BLaER1 (cell line): ENCODE data around the gene MAGI2.

Source experiments
- H3K27ac ChIP-seq: shearing (Covaris generic); formaldehyde crosslinking; 2 replicates; pipeline ENCODE4 v1.8.1; 2022
- H3K27me3 ChIP-seq: shearing (Covaris generic); formaldehyde crosslinking; 2 replicates; pipeline ENCODE4 v1.8.1; 2022
- H3K36me3 ChIP-seq: shearing (Covaris generic); formaldehyde crosslinking; 2 replicates; pipeline ENCODE4 v1.8.1; 2022
- H3K4me1 ChIP-seq: shearing (Covaris generic); formaldehyde crosslinking; 2 replicates; pipeline ENCODE4 v1.8.1; 2022
- H3K4me2 ChIP-seq: shearing (Covaris generic); formaldehyde crosslinking; 2 replicates; pipeline ENCODE4 v1.8.1; 2022
- H3K4me3 ChIP-seq: shearing (Covaris generic); formaldehyde crosslinking; 2 replicates; pipeline ENCODE4 v1.8.1; 2022
- H3K9ac ChIP-seq: shearing (Covaris generic); formaldehyde crosslinking; 2 replicates; pipeline ENCODE4 v1.8.1; 2022
- H3K9me3 ChIP-seq: shearing (Covaris generic); formaldehyde crosslinking; 2 replicates; pipeline ENCODE4 v1.8.1; 2022
- H4K20me1 ChIP-seq: shearing (Covaris generic); formaldehyde crosslinking; 2 replicates; pipeline ENCODE4 v1.8.1; 2022
- Cebpa-rat ChIP-seq: shearing (Covaris generic); IDR thresholded peaks from 2 replicates; pipeline ENCODE4 v1.8.1; 2022

Gene MAGI2

DNA sequence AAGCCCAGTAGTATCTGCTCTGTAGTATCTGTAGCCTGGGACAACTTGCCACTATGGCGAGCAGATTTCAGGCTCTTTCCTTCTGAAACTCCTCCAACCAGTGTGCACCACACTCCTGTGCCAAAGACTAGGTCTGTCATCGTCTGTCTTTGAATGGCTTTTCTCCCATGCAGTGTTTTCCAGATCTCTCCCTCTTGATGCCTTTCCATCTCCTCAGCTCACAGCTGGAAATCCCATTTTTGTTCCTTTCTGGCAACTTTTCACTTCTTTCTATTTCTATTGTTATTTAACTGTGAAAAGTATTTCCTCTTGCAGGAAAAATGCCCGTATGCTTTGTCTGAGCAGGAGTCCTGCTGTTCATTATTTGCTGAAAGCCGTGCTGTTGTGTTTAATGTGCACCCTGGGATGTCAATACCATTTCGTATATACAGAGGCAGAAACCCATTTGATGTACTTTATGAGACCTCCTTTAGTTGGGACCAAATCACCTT is 1281.2 kb downstream of the MAGI2 start:
- Histone ChIP-seq H3K27me3 (no peaks in the 10 kb centered on the region), H4K20me1 (no peaks in the 10 kb centered on the region), H3K4me3 (no peak overlapping the region), H3K4me1 (no peaks in the 10 kb centered on the region), H3K36me3 (no peaks in the 10 kb centered on the region), H3K9me3 (no peaks in the 10 kb centered on the region), H3K27ac (no peak overlapping the region), H3K4me2 (no peak overlapping the region), H3K9ac (no peak overlapping the region)
- no peak for TF ChIP-seq Cebpa-rat

- Histone ChIP-seq H3K4me3 (no peak overlapping the region), H3K9me3 (no peaks in the 10 kb centered on the region), H3K27ac (no peak overlapping the region), H3K9ac (no peak overlapping the region), H3K27me3 (no peaks in the 10 kb centered on the region), H4K20me1 (no peaks in the 10 kb centered on the region), H3K4me2 (no peak overlapping the region), H3K36me3 (no peaks in the 10 kb centered on the region), H3K4me1 (no peaks in the 10 kb centered on the region)
- no peak for TF ChIP-seq Cebpa-rat
Measured at GRCh38 chr7:78171398-78171797, 1282.1 kb downstream of the MAGI2 start.

GRCh38 chr7:78170815-78171214 is 1282.7 kb downstream of the MAGI2 start:
- Histone ChIP-seq H4K20me1 (no peaks in the 10 kb centered on the region), H3K4me2 (no peak overlapping the region), H3K9ac (no peak overlapping the region), H3K9me3 (no peaks in the 10 kb centered on the region), H3K27me3 (no peaks in the 10 kb centered on the region), H3K4me1 (no peaks in the 10 kb centered on the region), H3K27ac (no peak overlapping the region), H3K36me3 (no peaks in the 10 kb centered on the region), H3K4me3 (no peak overlapping the region)
- TF ChIP-seq Cebpa-rat: no peak

GRCh38 chr7:78169992-78170391 is 1283.5 kb downstream of the MAGI2 start:
- H3K4me2 ChIP-seq: no peak overlapping the region
- no peak for TF ChIP-seq Cebpa-rat

GRCh38 chr7:78168865-78169264 is 1284.6 kb downstream of the MAGI2 start:
- no peak overlapping the region for H3K27ac ChIP-seq
- H4K20me1 ChIP-seq: no peaks in the 10 kb centered on the region
- H3K4me2 ChIP-seq: no peak overlapping the region
- TF ChIP-seq Cebpa-rat: no peak
- no peak overlapping the region for H3K4me3 ChIP-seq
- no peak overlapping the region for H3K9ac ChIP-seq
- H3K36me3 ChIP-seq: no peaks in the 10 kb centered on the region
- no peaks in the 10 kb centered on the region for H3K27me3 ChIP-seq
- H3K4me1 ChIP-seq: no peaks in the 10 kb centered on the region
- H3K9me3 ChIP-seq: no peaks in the 10 kb centered on the region

More at GRCh38 chr7:78169992-78170391, 1283.5 kb downstream of the MAGI2 start:
- H4K20me1 ChIP-seq: no peaks in the 10 kb centered on the region
- H3K9ac ChIP-seq: no peak overlapping the region
- H3K4me3 ChIP-seq: no peak overlapping the region
- H3K4me1 ChIP-seq: no peaks in the 10 kb centered on the region
- H3K9me3 ChIP-seq: no peaks in the 10 kb centered on the region
- no peaks in the 10 kb centered on the region for H3K27me3 ChIP-seq
- H3K27ac ChIP-seq: no peak overlapping the region
- no peaks in the 10 kb centered on the region for H3K36me3 ChIP-seq

DNA sequence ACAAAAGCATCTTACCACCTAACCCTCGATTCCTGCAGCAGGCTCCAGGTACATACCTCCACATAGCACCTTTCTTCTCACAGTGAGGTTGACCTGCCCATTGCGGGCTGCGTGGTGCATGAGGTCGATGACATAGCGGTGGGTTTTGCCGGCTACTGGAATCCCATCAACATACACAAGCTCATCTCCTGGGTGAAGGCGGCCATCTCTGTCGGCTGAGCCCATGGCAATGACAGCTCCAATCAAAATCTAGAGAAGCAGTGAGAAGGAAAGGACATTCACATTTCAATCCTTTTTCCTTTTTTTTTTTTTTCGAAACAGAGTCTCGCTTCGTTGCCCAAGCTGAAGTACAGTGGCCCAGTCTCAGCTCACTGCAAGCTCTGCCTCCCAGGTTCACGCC is 1285.6 kb downstream of the MAGI2 start:
- Histone ChIP-seq H3K4me2 (no peak overlapping the region), H4K20me1 (no peaks in the 10 kb centered on the region), H3K36me3 (no peaks in the 10 kb centered on the region), H3K27me3 (no peaks in the 10 kb centered on the region), H3K4me3 (no peak overlapping the region), H3K27ac (no peak overlapping the region), H3K9ac (no peak overlapping the region), H3K9me3 (no peaks in the 10 kb centered on the region), H3K4me1 (no peaks in the 10 kb centered on the region)
- TF ChIP-seq Cebpa-rat: no peak

- Histone ChIP-seq H3K4me3 (no peak overlapping the region), H3K9ac (no peak overlapping the region), H3K4me2 (no peak overlapping the region), H3K27ac (no peak overlapping the region), H3K27me3 (no peaks in the 10 kb centered on the region), H3K36me3 (no peaks in the 10 kb centered on the region), H4K20me1 (no peaks in the 10 kb centered on the region), H3K9me3 (no peaks in the 10 kb centered on the region), H3K4me1 (no peaks in the 10 kb centered on the region)
- TF ChIP-seq Cebpa-rat: no peak
Measured at GRCh38 chr7:78165854-78166253, 1287.6 kb downstream of the MAGI2 start.

- Histone ChIP-seq H3K9ac (no peak overlapping the region), H3K27me3 (no peaks in the 10 kb centered on the region), H4K20me1 (no peaks in the 10 kb centered on the region), H3K27ac (no peak overlapping the region), H3K36me3 (no peaks in the 10 kb centered on the region), H3K4me2 (no peak overlapping the region), H3K9me3 (no peaks in the 10 kb centered on the region), H3K4me1 (no peaks in the 10 kb centered on the region), H3K4me3 (no peak overlapping the region)
- no peak for TF ChIP-seq Cebpa-rat
Measured at GRCh38 chr7:78165454-78165853, 1288.0 kb downstream of the MAGI2 start.

DNA sequence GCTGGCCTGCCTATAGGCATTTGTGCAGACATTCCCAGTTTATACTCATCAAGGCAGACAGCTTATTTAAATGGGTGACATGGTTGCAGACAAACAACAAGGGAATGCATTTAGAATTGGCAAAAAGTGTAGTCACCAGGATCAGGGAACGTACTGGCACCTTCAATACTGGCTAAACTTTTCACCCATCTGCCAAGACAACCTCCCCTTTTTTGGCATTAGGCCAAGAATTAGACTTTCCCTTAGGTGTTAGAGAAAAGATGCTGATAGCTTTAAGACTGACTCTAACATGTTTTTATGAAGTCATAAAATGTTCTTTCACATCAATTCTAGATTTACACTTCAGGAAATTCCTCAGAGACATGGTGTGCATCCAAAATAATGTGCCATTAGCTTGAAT is 1289.0 kb downstream of the MAGI2 start:
- Histone ChIP-seq H4K20me1 (no peaks in the 10 kb centered on the region), H3K27me3 (no peaks in the 10 kb centered on the region), H3K4me2 (no peak overlapping the region), H3K9ac (no peak overlapping the region), H3K4me1 (no peaks in the 10 kb centered on the region), H3K9me3 (no peaks in the 10 kb centered on the region), H3K36me3 (no peaks in the 10 kb centered on the region), H3K27ac (no peak overlapping the region), H3K4me3 (no peak overlapping the region)
- TF ChIP-seq Cebpa-rat: no peak

DNA sequence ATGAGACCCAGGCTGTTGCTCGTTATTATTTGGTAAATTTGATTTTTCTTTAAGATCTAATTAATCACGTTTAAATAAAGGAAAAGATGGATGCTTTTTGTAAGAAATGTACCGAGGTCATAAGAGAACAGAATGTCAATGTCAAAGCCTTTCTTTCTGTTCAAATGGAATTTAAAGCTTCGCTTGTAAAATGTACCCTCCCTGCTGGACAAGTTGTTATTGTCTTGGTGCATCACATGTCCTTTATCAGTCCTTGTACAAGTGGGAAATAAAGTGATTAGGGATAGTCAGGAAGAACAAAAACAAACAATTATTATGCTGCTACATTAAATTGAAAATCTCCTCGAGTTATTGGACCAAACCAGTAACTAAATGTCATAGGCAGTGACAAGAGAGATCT is 1291.7 kb downstream of the MAGI2 start:
- no peaks in the 10 kb centered on the region for H3K36me3 ChIP-seq
- H3K9me3 ChIP-seq: no peaks in the 10 kb centered on the region
- TF ChIP-seq Cebpa-rat: no peak
- H3K4me2 ChIP-seq: no peak overlapping the region
- H4K20me1 ChIP-seq: no peaks in the 10 kb centered on the region
- H3K27ac ChIP-seq: no peak overlapping the region
- no peaks in the 10 kb centered on the region for H3K4me1 ChIP-seq
- no peaks in the 10 kb centered on the region for H3K27me3 ChIP-seq
- no peak overlapping the region for H3K4me3 ChIP-seq
- no peak overlapping the region for H3K9ac ChIP-seq

- TF ChIP-seq Cebpa-rat: no peak
- Histone ChIP-seq H3K27ac (no peak overlapping the region), H3K36me3 (no peaks in the 10 kb centered on the region), H3K4me3 (no peak overlapping the region), H3K4me2 (no peak overlapping the region), H3K4me1 (no peaks in the 10 kb centered on the region), H3K9ac (no peak overlapping the region), H3K9me3 (no peaks in the 10 kb centered on the region), H3K27me3 (no peaks in the 10 kb centered on the region), H4K20me1 (no peaks in the 10 kb centered on the region)
Measured at GRCh38 chr7:78159545-78159944, 1293.9 kb downstream of the MAGI2 start.
